Activated naive CD8-positive, alpha-beta T cell (primary cell): Measurements from ENCODE around the gene SCAP.

Experiments
- H3K27ac Mint-ChIP-seq: one replicate; pipeline ENCODE4 v1.8.0; 2021; ENCODE audit warnings: mixed read lengths
- H3K27me3 Mint-ChIP-seq: one replicate; pipeline ENCODE4 v1.8.0; 2021; ENCODE audit warnings: mixed read lengths
- H3K36me3 Mint-ChIP-seq: one replicate; pipeline ENCODE4 v1.8.0; 2021; ENCODE audit warnings: mixed read lengths
- H3K4me1 Mint-ChIP-seq: one replicate; pipeline ENCODE4 v1.8.0; 2021; ENCODE audit warnings: low read depth, mixed read lengths
- H3K4me3 Mint-ChIP-seq: one replicate; pipeline ENCODE4 v1.8.0; 2021; ENCODE audit warnings: mild to moderate bottlenecking, mixed read lengths
- H3K9me3 Mint-ChIP-seq: one replicate; pipeline ENCODE4 v1.8.0; 2021; ENCODE audit warnings: low read depth, mixed read lengths

Gene SCAP

GRCh38 chr3:47367631-47368030, 108.1 kb downstream of the SCAP start:
- Mint-ChIP-seq H3K9me3 (no peaks in the 10 kb centered on the region), H3K27ac (no peak overlapping the region), H3K4me3 (no peak overlapping the region), H3K4me1 (peaks cover 6% of the 10 kb centered on the region), H3K27me3 (no peaks in the 10 kb centered on the region), H3K36me3 (peaks cover 2% of the 10 kb centered on the region)

- peaks cover 6% of the 10 kb centered on the region for H3K36me3 Mint-ChIP-seq
- H3K27me3 Mint-ChIP-seq = no peaks in the 10 kb centered on the region
- H3K4me3 Mint-ChIP-seq = no peak overlapping the region
- no peak overlapping the region for H3K27ac Mint-ChIP-seq
- H3K4me1 Mint-ChIP-seq = peaks cover 10% of the 10 kb centered on the region
- H3K9me3 Mint-ChIP-seq = no peaks in the 10 kb centered on the region
These were observed 108.9 kb downstream of the SCAP start for GRCh38 chr3:47366833-47367232.

GRCh38 chr3:47365213-47366153, 110.3 kb downstream of the SCAP start:
- H3K36me3 Mint-ChIP-seq = peaks cover 6% of the 10 kb centered on the region
- peaks cover 10% of the 10 kb centered on the region for H3K4me1 Mint-ChIP-seq
- no peak overlapping the region for H3K27ac Mint-ChIP-seq
- H3K4me3 Mint-ChIP-seq = no peak overlapping the region
- H3K9me3 Mint-ChIP-seq = peaks cover under 1% of the 10 kb centered on the region
- no peaks in the 10 kb centered on the region for H3K27me3 Mint-ChIP-seq
